ENCODE results near the gene TSEN34.
"Not testable (repeated sequence)": the region's sequence is repeated elsewhere in the genome, so short reads cannot be mapped to it uniquely, and the experiment has no call there.

Gene TSEN34

DNA sequence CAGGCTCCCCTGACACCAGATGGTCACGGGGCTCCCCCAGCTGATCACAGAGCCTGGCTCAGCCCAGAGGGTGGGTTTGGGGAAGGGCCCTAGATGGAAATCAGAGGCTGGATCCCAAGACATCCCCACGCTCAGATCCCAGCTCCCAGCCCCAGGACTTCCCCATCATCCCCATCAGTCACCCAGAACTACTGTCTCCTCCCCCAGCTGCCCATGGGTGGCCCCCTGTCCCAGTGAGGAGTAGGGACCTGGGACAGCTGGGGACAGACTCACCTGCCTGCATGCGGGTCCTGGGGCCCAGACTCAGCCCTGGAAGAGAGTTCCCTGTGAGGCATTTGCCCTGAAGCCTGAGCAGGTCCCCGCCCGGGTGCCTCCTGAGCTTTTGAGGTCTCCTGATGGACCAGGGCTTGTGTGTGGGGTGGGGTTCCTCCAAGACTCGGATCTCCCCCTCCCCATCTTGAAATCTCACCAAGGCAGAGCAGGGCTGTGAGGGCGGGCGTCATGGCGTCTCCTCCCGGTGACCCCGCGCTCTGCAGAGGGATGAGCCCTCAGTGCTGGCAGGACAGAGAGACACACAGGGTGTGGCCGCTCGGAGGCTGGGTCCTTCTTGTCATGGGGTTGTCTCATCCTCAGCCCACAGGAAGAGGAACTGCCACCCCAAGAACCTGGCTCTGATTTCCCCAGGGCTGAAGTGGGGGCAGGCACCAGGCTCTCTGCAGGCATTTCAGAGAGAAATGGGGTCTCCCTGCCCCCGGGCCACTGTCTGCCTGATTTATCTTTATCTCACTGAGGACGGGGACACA lies 31.6 kb downstream of the TSEN34 start, which contains the start of gene LILRB3:
Gene LILRB3, minus strand, starts transcription at position 534 of the 803 bp plus-strand sequence. Its CDS starts 31 bp downstream, at position 503.
- H3K9ac ChIP-seq (ENCODE audit: low read length); H3K27ac ChIP-seq (ENCODE audit: low read length); H4K20me1 ChIP-seq (ENCODE audit: insufficient read depth, low read length); H2AFZ ChIP-seq (ENCODE audit: low read depth, low read length); H3K36me3 ChIP-seq (replicated peaks; ENCODE audit: low read depth, low read length); H3K79me2 ChIP-seq (ENCODE audit: low read length); H3K9me3 ChIP-seq (ENCODE audit: insufficient read depth, low read length); H3K27me3 ChIP-seq (ENCODE audit: low read depth, low read length): not testable (repeated sequence)
- H3K4me2 ChIP-seq (ENCODE audit: low read length): peak within 1 kb of the TSS; percentile 45
- H3K4me3 ChIP-seq (ENCODE audit: low read length): peak within 1 kb of the TSS; percentile 41
- H3K4me1 ChIP-seq (ENCODE audit: low read length): peaks cover 14% of the 10 kb centered on the region

DNA sequence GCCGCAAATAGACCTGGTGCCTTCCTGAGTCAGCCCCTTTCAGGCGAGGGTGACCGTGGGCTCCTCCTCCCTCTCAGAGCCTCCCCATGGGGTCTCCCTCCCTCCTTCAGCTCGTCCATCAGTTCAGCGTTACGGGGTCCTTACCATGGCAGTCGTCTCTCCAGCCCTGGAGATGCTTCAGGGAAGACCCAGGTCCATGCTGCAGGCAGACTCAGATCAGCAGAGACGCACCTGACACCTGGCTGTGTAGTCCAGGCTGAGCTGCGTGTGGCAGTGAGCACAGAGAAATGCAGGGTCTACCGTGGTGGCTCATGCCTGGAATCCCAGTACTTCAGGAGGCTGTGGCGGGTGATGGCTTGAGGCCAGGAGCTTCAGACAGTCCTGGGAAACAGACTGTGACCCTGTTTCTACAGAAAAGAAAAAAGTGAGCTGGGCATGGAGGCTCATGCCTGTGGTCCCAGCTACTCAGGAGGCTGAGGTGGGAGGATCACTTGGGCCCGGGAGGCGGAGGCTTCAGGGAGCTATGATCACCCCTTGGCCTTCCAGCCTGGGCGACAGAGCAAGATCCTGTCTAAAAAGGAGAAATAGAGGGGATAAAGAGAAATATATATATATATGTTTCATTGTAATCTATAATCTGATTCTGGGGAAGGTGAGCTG lies 32.3 kb downstream of the TSEN34 start:
- Histone ChIP-seq H3K4me2 (ENCODE audit: low read length) (peak overlapping the region; percentile 45), H3K4me1 (ENCODE audit: low read length) (peaks cover 14% of the 10 kb centered on the region), H3K4me3 (ENCODE audit: low read length) (peak overlapping the region; percentile 41)
- not testable (repeated sequence) for H2AFZ ChIP-seq (ENCODE audit: low read depth, low read length); H4K20me1 ChIP-seq (ENCODE audit: insufficient read depth, low read length); H3K36me3 ChIP-seq (replicated peaks; ENCODE audit: low read depth, low read length); H3K27ac ChIP-seq (ENCODE audit: low read length); H3K79me2 ChIP-seq (ENCODE audit: low read length); H3K9ac ChIP-seq (ENCODE audit: low read length); H3K9me3 ChIP-seq (ENCODE audit: insufficient read depth, low read length); H3K27me3 ChIP-seq (ENCODE audit: low read depth, low read length)

DNA sequence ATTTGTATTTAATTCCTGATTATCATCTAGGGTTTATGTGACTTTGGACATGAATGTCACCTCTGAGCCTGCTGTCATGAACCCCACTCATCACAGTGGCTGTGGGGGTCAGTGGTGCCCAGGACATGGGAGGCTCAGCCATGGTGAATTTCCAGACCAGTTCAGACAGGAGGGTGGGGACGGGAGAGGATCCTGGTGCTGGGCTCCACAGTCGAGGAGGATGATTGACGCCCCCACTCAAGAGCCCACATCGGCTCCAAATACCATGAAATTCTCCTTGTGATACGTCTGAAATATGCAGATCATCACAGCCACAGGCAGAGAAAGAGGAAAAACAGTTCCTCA lies 32.8 kb downstream of the TSEN34 start:
- H3K4me2 ChIP-seq (ENCODE audit: low read length); H3K4me3 ChIP-seq (ENCODE audit: low read length); H3K27ac ChIP-seq (ENCODE audit: low read length); H2AFZ ChIP-seq (ENCODE audit: low read depth, low read length); H3K9ac ChIP-seq (ENCODE audit: low read length); H3K36me3 ChIP-seq (replicated peaks; ENCODE audit: low read depth, low read length); H4K20me1 ChIP-seq (ENCODE audit: insufficient read depth, low read length); H3K79me2 ChIP-seq (ENCODE audit: low read length); H3K9me3 ChIP-seq (ENCODE audit: insufficient read depth, low read length); H3K27me3 ChIP-seq (ENCODE audit: low read depth, low read length): not testable (repeated sequence)
- peaks cover 14% of the 10 kb centered on the region for H3K4me1 ChIP-seq (ENCODE audit: low read length)

DNA sequence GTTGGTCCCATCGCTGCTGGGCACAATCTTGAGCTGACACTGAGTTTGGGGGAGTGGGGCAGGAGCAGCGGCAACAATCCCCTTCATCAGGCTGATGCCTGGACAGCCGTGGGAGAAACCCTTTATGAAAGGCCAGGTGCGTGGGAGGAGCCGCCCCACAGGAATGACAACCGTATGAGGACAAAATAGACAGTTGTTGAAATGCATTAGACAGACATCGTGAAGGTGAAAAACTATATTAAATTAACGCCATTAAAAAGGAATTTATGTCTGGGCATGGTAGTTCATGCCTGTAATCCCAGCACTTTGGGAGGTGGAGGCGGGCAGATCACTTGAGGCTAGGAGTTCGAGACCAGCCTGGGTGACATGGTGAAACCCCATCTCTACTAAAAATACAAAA lies 33.5 kb downstream of the TSEN34 start:
- H3K9me3 ChIP-seq (ENCODE audit: insufficient read depth, low read length); H3K36me3 ChIP-seq (replicated peaks; ENCODE audit: low read depth, low read length); H3K4me2 ChIP-seq (ENCODE audit: low read length); H3K9ac ChIP-seq (ENCODE audit: low read length); H2AFZ ChIP-seq (ENCODE audit: low read depth, low read length); H3K79me2 ChIP-seq (ENCODE audit: low read length); H3K27me3 ChIP-seq (ENCODE audit: low read depth, low read length); H3K4me3 ChIP-seq (ENCODE audit: low read length); H4K20me1 ChIP-seq (ENCODE audit: insufficient read depth, low read length); H3K27ac ChIP-seq (ENCODE audit: low read length): not testable (repeated sequence)
- peaks cover 14% of the 10 kb centered on the region for H3K4me1 ChIP-seq (ENCODE audit: low read length)

DNA sequence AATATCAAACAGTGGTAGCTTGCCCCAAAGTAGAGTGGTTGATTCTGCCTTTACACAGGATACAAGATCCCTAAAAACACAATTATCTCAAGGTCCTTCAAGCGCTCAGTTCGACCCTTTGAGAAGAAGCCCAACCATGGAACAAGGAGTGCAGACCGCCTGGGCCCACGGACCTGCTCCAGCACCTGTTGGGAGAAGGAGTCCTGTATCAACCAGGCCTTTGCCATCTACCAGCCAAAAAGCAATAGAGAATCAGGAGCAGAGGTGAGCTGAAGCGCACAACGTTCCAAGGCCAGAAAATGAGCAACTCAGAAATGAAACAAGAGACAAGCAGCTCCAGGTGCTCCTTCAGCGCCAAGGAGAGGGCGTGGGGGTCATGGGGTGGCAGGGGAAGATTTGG lies 38.0 kb downstream of the TSEN34 start:
- H3K4me2 ChIP-seq (ENCODE audit: low read length): no peak overlapping the region
- H3K4me3 ChIP-seq (ENCODE audit: low read length): no peak overlapping the region
- H3K9me3 ChIP-seq (ENCODE audit: insufficient read depth, low read length): no peaks in the 10 kb centered on the region
- H3K79me2 ChIP-seq (ENCODE audit: low read length): no peaks in the 10 kb centered on the region
- H3K4me1 ChIP-seq (ENCODE audit: low read length): peaks cover 5% of the 10 kb centered on the region
- no peaks in the 10 kb centered on the region for H4K20me1 ChIP-seq (ENCODE audit: insufficient read depth, low read length)
- no peak overlapping the region for H3K27ac ChIP-seq (ENCODE audit: low read length)
- no peaks in the 10 kb centered on the region for H3K36me3 ChIP-seq (replicated peaks; ENCODE audit: low read depth, low read length)
- H3K27me3 ChIP-seq (ENCODE audit: low read depth, low read length): peaks cover 20% of the 10 kb centered on the region
- H2AFZ ChIP-seq (ENCODE audit: low read depth, low read length): no peak overlapping the region
- no peak overlapping the region for H3K9ac ChIP-seq (ENCODE audit: low read length)
- TF ChIP-seq, protein P1, sequence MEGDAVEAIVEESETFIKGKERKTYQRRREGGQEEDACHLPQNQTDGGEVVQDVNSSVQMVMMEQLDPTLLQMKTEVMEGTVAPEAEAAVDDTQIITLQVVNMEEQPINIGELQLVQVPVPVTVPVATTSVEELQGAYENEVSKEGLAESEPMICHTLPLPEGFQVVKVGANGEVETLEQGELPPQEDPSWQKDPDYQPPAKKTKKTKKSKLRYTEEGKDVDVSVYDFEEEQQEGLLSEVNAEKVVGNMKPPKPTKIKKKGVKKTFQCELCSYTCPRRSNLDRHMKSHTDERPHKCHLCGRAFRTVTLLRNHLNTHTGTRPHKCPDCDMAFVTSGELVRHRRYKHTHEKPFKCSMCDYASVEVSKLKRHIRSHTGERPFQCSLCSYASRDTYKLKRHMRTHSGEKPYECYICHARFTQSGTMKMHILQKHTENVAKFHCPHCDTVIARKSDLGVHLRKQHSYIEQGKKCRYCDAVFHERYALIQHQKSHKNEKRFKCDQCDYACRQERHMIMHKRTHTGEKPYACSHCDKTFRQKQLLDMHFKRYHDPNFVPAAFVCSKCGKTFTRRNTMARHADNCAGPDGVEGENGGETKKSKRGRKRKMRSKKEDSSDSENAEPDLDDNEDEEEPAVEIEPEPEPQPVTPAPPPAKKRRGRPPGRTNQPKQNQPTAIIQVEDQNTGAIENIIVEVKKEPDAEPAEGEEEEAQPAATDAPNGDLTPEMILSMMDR (IDR thresholded peaks at IDR 0.05; ENCODE audit: low read depth, low read length): no peak
- TF ChIP-seq EZH2phosphoT487 (IDR thresholded peaks at IDR 0.05; ENCODE audit: low read depth): no peak

DNA sequence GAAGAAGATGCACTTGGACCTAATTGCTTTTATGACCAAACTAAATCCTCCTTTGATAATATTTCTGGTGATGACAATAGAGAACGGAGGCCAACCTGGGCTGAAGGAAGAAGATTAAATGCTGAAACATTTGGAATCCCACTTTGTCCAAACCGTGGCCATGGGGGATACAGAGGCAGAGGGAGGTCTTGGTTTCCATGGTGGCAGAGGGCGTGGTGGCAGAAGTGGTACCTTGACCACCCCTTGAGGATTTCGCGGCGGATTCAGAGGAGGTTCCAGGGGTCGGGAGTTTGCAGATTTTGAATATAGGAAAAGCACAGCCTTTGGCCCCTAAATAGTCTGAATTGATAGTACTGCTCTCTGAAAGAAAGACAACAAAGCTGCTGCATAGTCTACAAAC lies 38.9 kb downstream of the TSEN34 start:
- Histone ChIP-seq H3K4me1 (ENCODE audit: low read length) (peaks cover 4% of the 10 kb centered on the region), H3K9ac (ENCODE audit: low read length) (no peak overlapping the region), H3K27me3 (ENCODE audit: low read depth, low read length) (peaks cover 29% of the 10 kb centered on the region), H3K9me3 (ENCODE audit: insufficient read depth, low read length) (no peaks in the 10 kb centered on the region), H3K36me3 (replicated peaks; ENCODE audit: low read depth, low read length) (no peaks in the 10 kb centered on the region), H2AFZ (ENCODE audit: low read depth, low read length) (no peak overlapping the region), H4K20me1 (ENCODE audit: insufficient read depth, low read length) (no peaks in the 10 kb centered on the region), H3K27ac (ENCODE audit: low read length) (no peak overlapping the region), H3K4me3 (ENCODE audit: low read length) (no peak overlapping the region), H3K4me2 (ENCODE audit: low read length) (no peak overlapping the region), H3K79me2 (ENCODE audit: low read length) (no peaks in the 10 kb centered on the region)
- TF ChIP-seq EZH2phosphoT487 (IDR thresholded peaks at IDR 0.05; ENCODE audit: low read depth): no peak
- TF ChIP-seq, protein P1 (IDR thresholded peaks at IDR 0.05; ENCODE audit: low read depth, low read length): no peak

All from OCI-LY3 (cell line).